Measurements from ENCODE around the gene SFT2D3. TPM values are rescaled to one million over a fixed set of nuclear protein-coding genes. Genes with fewer than 3 reads are reported as not detected.
"Not testable (repeated sequence)": the region's sequence is repeated elsewhere in the genome, so short reads cannot be mapped to it uniquely, and the experiment has no call there.

Gene SFT2D3
- total RNA-seq, 1 donor from 2014 or later, result 5.6 TPM

DNA sequence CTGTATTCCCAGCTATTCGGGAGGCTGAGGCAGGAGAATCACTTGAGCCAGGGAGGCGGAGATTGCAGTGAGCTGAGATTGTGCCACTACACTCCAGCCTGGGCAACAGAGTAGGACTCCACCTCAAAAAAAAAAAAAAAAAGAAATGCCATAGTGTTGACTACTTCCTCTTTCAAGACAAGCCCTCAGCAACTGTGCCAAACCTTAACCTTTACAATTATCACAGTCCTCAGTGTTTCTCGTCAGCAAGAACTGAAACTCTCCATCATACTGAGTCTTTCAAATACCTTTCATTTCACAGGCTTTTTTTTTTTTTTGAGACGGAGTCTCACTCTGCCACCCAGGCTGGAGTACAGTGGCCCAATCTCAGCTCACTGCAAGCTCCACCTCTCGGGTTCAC is 48.2 kb downstream of the SFT2D3 start:
- not testable (repeated sequence) for DNase-seq

DNA sequence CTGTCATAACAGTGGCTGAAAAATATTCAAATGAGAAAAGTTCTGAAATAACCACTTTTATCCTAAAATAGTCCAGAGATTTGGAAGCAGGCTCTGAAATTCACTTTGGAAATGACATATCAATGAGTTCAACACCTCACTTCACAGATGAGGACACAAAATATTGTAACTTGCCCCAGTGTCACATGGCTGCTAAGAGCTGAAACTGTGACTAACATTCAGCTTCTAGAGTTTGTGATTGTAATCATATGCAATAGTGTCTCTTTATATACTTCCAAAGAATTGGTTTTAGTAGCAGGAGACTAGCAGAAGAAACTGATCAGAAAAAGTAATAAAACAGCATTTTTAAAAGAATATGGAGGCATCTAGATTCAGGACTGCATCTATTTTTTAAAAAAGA is 52.1 kb downstream of the SFT2D3 start:
- no peak for DNase-seq

DNA sequence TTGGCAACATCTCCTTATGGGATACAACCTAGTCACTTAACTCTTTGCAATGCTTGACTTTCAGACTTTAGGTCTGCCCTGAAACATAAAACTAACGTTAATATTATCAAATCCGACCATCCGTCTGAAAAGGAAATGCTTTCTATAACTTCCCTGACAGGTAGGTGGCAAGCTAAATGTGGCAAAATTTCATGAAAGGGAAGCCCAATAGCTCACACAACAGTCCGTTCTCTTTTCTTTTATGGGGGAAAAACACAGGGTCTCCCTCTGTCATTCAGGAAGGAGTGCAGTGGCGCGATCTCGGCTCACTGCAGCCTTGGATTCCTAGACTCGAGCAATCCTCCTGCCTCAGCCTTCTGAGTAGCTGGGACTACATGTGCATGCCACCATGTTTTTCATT is 52.9 kb downstream of the SFT2D3 start:
- no peak for DNase-seq

Other genes with a start within 250 kb of the SFT2D3 start
- gene IWS1, start 175.0 kb upstream of the SFT2D3 start, total RNA-seq, result 36.2 TPM
- gene MYO7B, start 165.8 kb upstream of the SFT2D3 start, total RNA-seq, result 0.49 TPM
- 0.79 TPM for gene GPR17, start 55.3 kb upstream of the SFT2D3 start, total RNA-seq
- 3.8 TPM for gene LIMS2, start 26.0 kb upstream of the SFT2D3 start, total RNA-seq
- gene WDR33, start 109.7 kb downstream of the SFT2D3 start, total RNA-seq, result 43.3 TPM
- 18.8 TPM for gene POLR2D, start 156.7 kb downstream of the SFT2D3 start, total RNA-seq
- gene AMMECR1L, start 184.5 kb downstream of the SFT2D3 start, total RNA-seq, result 12.1 TPM